ENCODE data around the gene TUFM. TPM values are rescaled to one million over a fixed set of nuclear protein-coding genes. Genes with fewer than 3 reads are reported as not detected.

TUFM gene
- total RNA-seq, 1 donor from 2014 or later = 197 TPM

GRCh38 chr16:28880589-28880915 is 34.4 kb upstream of the TUFM start:
- peaks cover 5% of the 10 kb centered on the region for H3K27me3 Mint-ChIP-seq (ENCODE audit: low read depth)
- no peak overlapping the region for H3K27ac Mint-ChIP-seq (ENCODE audit: unreplicated experiment)
- peaks cover 43% of the 10 kb centered on the region for H3K4me1 Mint-ChIP-seq
- no peak for DNase-seq (ENCODE audit: low read depth, low spot score)
- peak overlapping the region; percentile 82 for H3K4me3 Mint-ChIP-seq
- H3K36me3 Mint-ChIP-seq (ENCODE audit: low read depth) = no peaks in the 10 kb centered on the region
- H3K9me3 Mint-ChIP-seq = no peaks in the 10 kb centered on the region
- no peak for TF ChIP-seq CTCF (conservative IDR thresholded peaks at IDR 0.05)

- DNase-seq (ENCODE audit: low read depth, low spot score) = peak; percentile 83
- Mint-ChIP-seq H3K4me3 (peak overlapping the region; percentile 90), H3K9me3 (no peaks in the 10 kb centered on the region), H3K27ac (ENCODE audit: unreplicated experiment) (no peak overlapping the region), H3K4me1 (peaks cover 43% of the 10 kb centered on the region), H3K27me3 (ENCODE audit: low read depth) (peaks cover 5% of the 10 kb centered on the region), H3K36me3 (ENCODE audit: low read depth) (no peaks in the 10 kb centered on the region)
- TF ChIP-seq CTCF (conservative IDR thresholded peaks at IDR 0.05) = no peak
Measured at GRCh38 chr16:28879841-28880588, 33.9 kb upstream of the TUFM start.

GRCh38 chr16:28879261-28879840 is 33.2 kb upstream of the TUFM start:
- Mint-ChIP-seq H3K36me3 (ENCODE audit: low read depth) (no peaks in the 10 kb centered on the region), H3K9me3 (no peaks in the 10 kb centered on the region), H3K4me3 (peak overlapping the region; percentile 90), H3K27ac (ENCODE audit: unreplicated experiment) (peak overlapping the region; percentile 81), H3K4me1 (peaks cover 43% of the 10 kb centered on the region), H3K27me3 (ENCODE audit: low read depth) (peaks cover 5% of the 10 kb centered on the region)
- no peak for TF ChIP-seq CTCF (conservative IDR thresholded peaks at IDR 0.05)
- DNase-seq (ENCODE audit: low read depth, low spot score) = no peak

- peak within 1 kb of the TSS; percentile 90 for H3K4me3 Mint-ChIP-seq
- peaks cover 5% of the 10 kb centered on the region for H3K27me3 Mint-ChIP-seq (ENCODE audit: low read depth)
- no peaks in the 10 kb centered on the region for H3K9me3 Mint-ChIP-seq
- H3K4me1 Mint-ChIP-seq = peaks cover 36% of the 10 kb centered on the region
- TF ChIP-seq CTCF (conservative IDR thresholded peaks at IDR 0.05) = no peak
- H3K36me3 Mint-ChIP-seq (ENCODE audit: low read depth) = no peaks in the 10 kb centered on the region
- DNase-seq (ENCODE audit: low read depth, low spot score) = no peak
- H3K27ac Mint-ChIP-seq (ENCODE audit: unreplicated experiment) = peak within 1 kb of the TSS; percentile 81
Measured at GRCh38 chr16:28878083-28878926, 32.2 kb upstream of the TUFM start, which contains the start of gene ATP2A1. TSS of gene ATP2A1 (plus strand) at chr16:28878488. CDS start at chr16:28878672, 184 bp downstream.

- H3K27ac Mint-ChIP-seq (ENCODE audit: unreplicated experiment) = no peak overlapping the region
- H3K4me1 Mint-ChIP-seq = peaks cover 36% of the 10 kb centered on the region
- H3K36me3 Mint-ChIP-seq (ENCODE audit: low read depth) = no peaks in the 10 kb centered on the region
- peak overlapping the region; percentile 78 for H3K4me3 Mint-ChIP-seq
- H3K27me3 Mint-ChIP-seq (ENCODE audit: low read depth) = peaks cover 5% of the 10 kb centered on the region
- H3K9me3 Mint-ChIP-seq = no peaks in the 10 kb centered on the region
- no peak for TF ChIP-seq CTCF (conservative IDR thresholded peaks at IDR 0.05)
- no peak for DNase-seq (ENCODE audit: low read depth, low spot score)
Measured at GRCh38 chr16:28877655-28878000, 31.5 kb upstream of the TUFM start.

Measured in neural crest cell (in vitro differentiated cells).